GM19351 (cell line): ENCODE results near the gene KRTAP12-4.
"Not testable (repeated sequence)": the region's sequence is repeated elsewhere in the genome, so short reads cannot be mapped to it uniquely, and the experiment has no call there.

ENCODE experiments used
- ATAC-seq: cut with Tn5 transposase; IDR thresholded peaks from one replicate; pipeline ENCODE4 v1.9.1; 2021; ENCODE audit warnings: mild to moderate bottlenecking, moderate library complexity; ENCODE audit not compliant: unreplicated experiment

KRTAP12-4 gene

DNA sequence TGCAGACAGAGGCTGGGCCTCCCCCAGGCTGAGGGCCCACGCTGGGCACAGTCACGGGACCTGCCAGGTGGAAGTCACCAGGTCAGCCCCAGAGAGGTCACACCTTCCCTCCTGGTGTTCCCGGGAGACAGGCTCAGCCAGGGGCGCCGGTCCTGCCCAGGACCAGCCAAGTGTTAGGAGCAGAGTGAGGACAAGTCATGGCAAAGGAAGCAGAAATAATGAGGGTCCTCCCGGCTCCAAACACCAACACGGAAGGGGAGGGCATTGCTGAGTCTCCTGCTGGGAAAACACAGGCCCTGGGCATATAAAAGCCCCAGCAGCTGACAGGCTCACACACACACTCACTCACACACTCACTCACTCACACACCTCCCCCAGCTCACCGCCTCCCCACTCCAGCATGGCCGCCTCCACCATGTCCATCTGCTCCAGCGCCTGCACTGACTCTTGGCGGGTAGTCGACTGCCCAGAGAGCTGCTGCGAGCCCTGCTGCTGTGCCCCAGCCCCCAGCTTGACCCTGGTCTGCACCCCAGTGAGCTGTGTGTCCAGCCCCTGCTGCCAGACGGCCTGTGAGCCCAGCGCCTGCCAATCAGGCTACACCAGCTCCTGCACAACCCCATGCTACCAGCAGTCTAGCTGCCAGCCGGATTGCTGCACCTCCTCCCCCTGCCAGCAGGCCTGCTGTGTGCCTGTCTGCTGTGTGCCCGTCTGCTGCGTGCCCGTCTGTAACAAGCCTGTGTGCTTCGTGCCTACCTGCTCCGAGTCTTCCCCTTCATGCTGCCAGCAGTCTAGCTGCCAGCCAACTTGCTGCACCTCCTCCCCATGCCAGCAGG lies 17.2 kb downstream of the KRTAP12-4 start, which contains the start of gene KRTAP10-10:
Gene KRTAP10-10, plus strand, starts transcription at position 339 of the 833 bp plus-strand sequence. Its CDS starts 62 bp downstream, at position 401.
- ATAC-seq: no peak

DNA sequence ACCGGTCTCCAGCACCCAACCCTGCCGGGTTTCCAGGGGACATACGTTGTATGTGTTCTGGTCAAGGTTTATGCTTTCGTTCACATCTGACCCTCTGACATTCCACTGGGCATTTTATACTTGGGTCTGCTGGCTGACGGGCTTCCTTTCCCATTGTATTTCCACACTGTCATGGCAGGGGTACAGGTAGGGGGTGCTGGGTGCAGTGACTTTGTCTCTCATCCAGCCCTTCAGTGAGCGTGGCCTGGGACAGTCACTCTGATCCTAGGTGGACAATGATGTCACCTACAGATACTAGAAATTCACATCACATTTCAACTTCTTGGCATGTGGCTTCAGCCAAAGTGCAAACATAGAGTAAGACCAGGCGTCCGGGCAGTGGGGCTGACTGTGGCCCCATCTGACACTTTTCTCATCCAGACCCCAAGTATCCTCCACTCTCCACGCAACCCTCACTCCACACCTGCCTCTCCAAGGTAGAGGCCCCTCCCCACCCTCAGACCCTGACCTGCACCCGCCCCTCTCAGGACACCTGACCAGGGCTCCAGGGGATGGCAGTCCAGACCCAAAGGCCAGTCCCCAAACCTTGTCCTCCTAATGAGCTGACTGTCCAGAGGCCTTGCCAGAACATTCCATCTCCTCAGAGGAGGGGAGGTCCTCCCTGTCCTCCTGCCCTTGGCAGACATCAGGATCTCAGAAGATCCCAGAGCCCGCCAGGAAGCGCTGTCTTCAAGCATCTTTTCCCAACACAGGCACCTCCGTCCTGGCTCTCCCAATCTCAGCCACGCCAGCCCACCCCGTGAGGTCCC lies 18.0 kb downstream of the KRTAP12-4 start:
- no peak for ATAC-seq

DNA sequence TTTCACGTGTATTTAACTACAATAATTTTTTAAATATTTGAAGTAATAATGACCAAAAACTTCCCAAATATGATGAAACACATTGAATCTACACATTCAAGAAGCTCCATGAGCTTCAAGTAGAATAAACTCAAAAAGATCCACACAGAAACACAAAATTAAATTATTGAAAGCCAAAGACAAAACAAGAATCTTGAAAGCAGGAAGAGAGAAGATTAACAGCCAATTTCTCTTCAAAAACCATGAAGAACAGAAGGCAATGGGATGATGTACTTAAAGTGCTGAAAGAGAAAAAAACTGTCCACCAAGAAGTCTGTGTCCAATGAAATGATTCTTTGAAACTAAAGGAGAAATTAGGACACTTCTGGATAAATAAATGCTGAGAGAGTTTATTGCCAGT lies 22.4 kb downstream of the KRTAP12-4 start:
- no peak for ATAC-seq

DNA sequence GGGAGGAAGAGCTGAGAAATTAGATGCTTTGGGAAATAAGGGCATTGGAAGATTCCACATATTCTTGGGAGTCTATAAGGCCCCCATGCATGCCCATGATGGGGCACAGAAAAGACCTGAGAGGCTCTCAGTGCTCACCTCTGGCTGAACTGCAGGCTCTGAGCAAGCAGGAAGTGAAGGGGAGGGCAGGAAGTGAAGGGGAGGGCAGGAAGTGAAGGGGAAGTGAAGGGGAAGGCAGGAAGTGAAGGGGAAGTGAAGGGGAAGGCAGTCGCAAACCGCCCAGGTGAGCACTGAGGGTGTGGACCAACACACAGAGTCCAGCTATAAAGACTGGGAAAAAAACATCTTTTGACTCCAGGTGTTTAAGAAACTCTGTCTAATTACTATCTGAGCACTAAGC lies 24.0 kb downstream of the KRTAP12-4 start:
- no peak for ATAC-seq

DNA sequence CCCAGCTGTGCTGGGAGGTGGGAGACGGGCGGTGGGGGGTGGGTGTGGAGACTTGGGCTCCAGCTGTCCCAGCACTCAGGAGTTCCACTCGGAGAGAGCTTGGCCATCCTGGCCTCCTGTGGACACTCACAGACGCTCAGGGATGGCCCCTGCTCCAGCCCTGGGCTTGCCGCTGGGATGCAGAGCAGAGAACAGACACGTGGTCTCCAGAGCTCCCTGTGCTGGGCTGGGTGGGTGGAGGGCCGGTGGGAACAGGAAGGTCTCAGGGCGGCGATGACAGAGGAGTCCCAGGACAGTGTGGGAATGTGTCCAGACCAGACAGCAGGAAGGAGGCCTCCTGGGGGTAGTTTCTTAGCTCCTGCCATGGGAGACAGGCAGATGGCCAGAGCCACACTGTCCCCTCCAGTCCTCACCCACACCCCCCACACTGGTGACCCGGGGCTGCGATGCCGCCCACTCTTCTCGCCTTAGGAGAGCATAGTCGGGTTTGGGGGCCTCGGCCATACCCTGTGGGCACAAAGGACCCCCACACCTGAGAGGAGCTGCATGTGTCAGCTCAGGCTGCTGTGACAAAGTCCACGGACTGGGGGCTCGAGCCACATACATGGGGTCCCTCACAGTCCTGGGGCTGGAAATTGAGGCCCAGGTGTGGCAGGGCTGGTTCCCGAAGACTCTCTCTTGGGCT lies 25.6 kb downstream of the KRTAP12-4 start:
- ATAC-seq: no peak

DNA sequence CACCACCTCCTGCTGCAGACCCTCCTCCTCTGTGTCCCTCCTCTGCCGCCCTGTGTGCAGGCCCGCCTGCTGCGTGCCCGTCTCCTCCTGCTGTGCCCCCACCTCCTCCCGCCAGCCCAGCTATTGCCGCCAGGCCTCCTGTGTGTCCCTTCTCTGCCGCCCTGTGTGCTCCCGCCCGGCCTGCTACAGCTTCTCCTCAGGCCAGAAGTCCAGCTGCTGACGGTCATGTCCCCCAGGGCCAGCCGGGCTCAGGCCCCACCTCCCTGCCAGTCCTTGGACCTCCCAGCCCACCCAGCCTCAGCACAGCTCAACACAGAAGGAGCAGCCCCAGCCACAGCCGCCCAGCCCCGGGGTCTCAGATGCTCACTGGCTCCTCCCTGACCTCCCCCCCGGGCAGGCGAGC lies 26.6 kb downstream of the KRTAP12-4 start:
- ATAC-seq: not testable (repeated sequence)

DNA sequence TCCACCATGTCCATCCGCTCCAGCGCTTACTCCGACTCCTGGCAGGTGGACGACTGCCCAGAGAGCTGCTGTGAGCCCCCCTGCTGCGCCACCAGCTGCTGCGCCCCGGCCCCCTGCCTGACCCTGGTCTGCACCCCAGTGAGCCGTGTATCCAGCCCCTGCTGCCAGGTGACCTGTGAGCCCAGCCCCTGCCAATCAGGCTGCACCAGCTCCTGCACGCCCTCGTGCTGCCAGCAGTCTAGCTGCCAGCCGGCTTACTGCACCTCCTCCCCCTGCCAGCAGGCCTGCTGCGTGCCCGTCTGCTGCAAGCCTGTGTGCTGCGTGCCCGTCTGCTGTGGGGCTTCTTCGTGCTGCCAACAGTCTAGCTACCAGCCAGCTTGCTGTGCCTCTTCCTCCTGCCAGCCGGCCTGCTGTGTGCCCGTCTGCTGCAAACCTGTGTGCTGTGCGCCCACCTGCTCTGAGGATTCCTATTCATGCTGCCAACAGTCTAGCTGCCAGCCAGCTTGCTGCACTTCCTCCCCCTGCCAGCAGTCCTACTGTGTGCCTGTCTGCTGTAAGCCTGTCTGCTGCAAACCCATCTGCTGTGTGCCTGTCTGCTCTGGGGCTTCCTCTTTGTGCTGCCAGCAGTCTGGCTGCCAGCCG lies 27.2 kb downstream of the KRTAP12-4 start:
- not testable (repeated sequence) for ATAC-seq

DNA sequence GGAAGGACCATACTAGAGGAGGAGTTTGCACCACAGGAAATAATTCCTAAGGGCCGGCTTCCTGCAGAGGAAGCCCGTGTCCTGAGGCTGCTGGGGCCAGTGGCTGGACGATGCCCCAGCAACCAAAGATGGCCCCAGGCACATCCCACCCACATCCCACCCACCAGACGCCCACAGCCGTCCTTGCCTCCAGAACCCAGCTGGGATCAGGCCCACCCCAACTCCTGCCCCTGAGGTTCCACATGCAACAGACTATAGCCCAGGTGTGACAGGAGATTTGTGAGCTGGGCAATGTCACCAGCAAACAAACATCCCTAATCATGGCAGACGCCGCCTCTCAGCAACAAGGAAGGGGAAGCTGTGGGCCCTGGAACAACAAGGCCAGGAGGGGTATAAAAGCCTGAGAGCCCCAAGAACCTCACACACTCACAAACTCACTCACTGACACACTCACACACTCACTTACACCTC lies 27.8 kb downstream of the KRTAP12-4 start, which contains the start of gene KRTAP10-9:
Gene KRTAP10-9, plus strand, starts transcription at position 421 of the 471 bp plus-strand sequence. CDS start 79 bp downstream, outside the sequence.
- no peak for ATAC-seq

DNA sequence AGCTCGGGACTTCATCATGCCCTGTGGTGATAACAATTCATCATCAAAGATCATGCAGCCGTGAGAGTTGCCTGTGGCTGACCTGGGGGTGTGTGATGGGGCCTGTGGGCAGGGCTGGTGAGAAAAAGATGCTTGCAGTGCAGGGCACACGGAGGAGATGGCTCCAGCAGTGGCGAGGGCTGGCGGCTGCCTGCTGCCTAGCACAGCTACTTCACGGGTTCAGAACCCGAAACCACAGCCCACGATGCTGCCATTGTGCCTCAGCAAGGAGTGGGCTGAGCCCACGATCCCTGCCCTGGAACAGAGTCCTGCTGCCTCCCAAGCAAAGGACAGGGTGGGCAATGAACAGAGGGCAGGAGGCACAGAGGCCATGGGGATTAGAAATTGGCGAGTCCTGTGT lies 28.2 kb downstream of the KRTAP12-4 start:
- ATAC-seq: no peak

DNA sequence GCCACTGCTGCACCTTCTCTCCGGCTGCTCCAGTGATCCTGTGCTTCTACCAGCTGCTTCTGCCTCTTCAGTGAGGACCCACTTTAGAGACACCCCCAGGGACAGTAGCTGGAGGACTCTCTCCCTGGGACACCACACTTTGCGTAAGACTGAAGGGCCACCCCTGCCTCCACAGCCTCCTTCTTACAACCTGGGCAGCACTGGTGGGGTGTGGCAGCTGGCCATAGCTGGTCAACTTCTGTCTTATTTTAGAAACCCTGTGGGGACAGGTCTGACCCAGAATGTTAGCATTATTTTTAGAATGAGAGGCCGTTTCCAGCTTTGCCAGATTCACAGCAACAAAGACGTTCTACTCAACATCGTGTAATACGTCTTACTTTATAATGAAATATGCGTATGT lies 28.7 kb downstream of the KRTAP12-4 start:
- ATAC-seq: no peak

DNA sequence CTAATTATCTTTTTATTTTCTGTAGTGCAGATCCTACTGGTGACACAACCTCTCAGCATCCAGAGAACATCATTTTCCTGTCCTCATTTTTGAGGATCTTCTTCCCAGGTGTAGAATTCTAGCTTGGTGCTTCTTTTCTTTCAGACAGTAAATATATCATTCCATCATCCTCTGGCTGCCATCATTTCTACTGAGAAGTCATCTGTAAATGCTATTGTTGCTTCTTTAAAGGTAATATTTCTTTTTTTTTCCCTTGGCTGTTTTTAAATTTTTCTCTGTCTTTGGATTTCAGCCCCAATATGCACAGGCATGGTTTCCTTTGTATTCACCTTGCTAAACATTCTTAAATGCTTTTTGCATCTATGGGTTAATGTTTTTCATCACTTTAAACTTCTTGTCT lies 30.9 kb downstream of the KRTAP12-4 start:
- no peak for ATAC-seq

DNA sequence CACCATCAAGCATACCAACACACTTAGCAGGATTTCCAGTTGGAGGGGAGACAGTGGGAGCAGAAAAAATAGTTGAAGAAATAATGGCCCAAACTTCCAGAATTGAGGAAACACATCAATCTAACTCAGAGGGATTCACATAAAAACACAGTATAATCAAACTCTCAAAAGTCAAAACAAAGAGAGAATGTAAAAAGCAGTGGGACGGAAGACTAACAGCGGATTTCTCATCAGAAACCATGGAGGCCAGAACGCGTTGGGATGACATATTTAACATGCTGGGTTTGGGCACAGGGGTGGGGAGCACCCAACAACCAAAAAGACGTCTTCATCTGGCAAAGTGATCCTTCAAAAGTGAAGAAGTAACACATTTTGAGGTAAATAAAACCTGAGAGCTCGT lies 34.6 kb downstream of the KRTAP12-4 start:
- ATAC-seq: no peak

DNA sequence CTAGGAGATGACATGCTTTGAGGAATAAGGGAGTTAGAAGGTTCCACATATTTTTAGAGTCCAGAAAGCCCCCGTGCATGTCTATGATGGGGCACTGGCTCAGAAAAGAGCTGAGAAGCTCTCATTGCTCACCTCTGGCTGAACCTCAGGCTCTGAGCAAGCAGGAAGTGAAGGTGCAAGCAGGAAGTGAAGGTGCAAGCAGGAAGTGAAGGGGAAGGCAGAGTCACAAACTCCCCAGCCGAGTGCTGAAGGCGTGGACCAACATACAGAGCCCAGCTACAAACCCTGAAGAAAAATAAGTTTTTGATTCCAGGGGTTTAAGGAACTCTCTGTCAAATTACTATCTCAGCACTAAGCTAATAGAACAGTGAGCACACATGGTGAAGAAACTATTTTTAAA lies 35.5 kb downstream of the KRTAP12-4 start:
- ATAC-seq: no peak

DNA sequence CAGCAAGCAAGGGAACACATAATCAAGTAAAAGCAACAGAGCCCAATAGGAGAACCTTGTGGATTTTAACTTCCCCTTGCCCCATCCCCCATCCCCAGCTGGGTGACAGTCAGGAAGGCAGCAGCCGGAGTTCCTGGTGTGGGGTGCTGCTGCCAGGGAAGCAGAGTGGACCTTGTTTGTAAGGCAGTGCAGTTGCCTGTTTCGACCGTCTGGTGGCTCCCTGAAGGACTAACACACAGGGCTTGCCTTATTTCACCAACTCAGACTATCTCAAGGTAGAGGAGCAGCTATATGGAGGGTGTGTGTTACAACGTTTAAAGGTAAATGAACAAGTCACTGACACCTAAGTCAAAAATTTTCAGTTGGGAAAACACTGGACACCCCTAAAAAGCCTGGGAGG lies 36.0 kb downstream of the KRTAP12-4 start:
- no peak for ATAC-seq

DNA sequence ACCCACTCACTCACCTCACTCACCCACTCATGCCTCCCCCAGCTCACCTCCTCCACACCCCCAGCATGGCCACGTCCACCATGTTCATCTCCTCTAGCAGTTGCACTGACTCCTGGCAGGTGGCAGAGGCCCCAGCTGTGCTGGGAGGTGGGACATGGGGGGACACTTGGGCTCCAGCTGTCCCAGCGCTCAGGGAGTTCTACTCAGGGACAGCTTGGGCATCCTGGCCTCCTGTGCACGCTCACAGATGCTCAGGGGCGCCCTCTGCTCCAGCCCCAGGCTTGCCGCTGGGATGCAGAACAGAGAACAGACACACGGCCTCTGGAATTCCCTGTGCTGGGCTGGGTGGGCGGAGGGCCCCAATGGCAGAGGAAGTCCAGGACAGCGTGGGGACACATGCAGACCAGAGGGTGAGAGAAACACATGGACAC lies 37.4 kb downstream of the KRTAP12-4 start:
- ATAC-seq: no peak

DNA sequence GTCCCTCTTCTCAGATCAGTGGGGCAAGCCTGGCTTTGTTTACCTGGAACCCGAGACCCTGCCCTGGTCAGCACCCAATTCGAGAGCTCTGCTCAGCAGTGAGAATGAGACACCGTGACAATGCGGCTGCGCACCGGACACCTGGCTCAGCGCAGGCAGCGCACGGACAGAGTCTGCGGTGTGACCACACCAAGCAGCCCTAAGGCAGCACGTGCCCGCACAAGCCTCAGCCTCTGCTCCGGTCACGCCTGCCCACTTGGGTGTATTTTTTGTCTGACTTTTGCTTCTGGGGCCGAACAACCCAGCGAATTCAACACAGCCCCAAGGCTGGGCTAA lies 37.9 kb downstream of the KRTAP12-4 start:
- no peak for ATAC-seq

DNA sequence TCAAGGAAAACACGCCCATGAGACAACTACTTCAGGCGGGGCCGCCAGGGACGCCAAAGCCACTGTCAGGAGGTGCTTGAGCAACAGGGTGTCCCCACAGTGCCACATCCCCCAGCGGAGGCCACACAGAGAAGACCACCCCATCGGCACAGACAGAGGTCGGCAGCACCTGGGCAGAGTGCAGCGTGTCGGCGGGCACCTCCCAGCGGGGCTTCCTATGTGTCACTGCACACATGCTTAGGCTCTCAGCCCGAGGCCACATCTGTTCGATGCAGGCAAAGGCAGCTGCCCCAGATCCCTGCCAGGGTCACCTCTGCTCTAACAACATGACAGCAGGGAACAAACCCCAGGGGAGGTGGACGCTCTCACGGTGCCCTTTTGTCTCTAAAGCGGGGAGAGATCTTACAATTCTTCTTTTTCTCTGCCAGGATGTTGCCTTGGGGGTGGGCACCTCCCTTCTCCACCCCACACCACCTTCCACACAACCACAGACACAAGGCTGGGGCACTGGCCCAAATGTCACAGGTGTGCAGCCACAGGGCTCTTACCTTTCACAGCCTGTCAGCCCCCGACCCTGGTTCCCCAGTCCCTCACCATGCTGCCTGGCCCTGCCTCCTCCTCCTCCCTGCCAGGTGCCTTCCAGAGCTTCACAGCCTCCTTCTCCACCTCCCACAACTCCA lies 38.4 kb downstream of the KRTAP12-4 start:
- no peak for ATAC-seq

DNA sequence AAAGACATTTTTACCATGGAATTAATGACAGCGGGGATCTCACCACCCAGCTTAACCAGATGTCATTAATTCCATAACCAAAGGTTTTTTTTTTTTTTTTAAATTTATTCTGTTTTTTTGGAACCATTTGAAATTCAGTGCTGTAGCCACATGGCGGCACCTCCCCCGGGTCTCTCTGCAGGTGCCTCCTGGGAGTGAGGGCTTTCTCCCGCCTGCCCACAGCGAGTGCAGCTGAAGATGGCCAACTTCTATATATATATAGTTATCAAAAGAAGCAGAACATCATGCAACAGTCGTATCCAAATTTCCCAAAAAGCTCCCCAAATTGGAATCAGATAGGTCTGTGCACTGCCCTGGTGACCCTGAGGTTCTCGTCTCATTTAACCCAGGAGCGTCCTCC lies 39.0 kb downstream of the KRTAP12-4 start:
- no peak for ATAC-seq

DNA sequence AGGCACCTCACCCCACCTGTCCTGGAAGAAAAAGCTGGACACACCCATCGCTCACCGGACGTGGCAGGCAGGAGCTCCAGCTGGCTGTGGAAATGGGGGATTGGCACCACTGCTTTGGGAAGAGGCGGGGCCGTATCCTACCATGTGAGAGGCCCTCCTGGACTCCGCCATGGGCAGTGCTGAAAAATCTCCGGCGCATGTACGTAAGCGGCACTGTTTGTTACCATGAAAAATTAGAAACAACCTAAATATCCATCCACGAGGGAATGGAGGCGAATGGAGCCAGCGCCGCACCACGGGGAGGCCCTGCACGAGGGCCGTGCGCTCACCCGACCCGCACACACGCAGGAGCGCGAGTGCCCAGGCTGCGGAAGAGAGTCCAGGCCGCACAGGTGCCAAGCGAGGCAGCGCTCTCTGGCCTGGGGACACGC lies 39.5 kb downstream of the KRTAP12-4 start:
- no peak for ATAC-seq

DNA sequence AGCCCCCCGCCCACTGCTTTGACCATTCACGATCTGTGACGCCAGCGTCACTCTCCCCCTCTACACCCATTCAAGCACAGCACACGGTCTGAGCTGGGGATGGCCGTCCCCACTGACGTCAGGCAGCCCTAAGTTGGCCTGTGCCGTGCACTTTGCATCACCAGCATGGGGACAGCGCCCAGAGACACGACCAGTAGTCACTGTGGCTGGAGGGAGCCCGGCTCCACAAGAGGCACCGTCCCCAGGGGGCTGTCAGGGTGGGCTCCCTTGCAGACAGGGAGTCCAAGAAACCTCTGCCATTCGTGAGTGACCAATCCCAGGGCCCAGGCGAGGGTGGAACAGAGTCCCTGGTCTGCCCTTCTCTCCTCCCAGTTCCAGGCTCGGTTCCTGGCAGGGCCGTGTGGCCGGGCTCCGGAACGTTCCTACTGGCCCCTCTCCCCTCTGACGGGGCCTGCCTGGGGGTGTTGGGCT lies 40.3 kb downstream of the KRTAP12-4 start:
- ATAC-seq: no peak
